Endothelial cell of umbilical vein (primary cell): Measurements from ENCODE around the gene NSDHL. TPM values are rescaled to one million over a fixed set of nuclear protein-coding genes. Genes with fewer than 3 reads are reported as not detected.

ENCODE experiments used
- BruUV-seq: library from RNA; stranded (reverse); fragments of 400-500 nt; replicated peaks from 2 replicates; lab custom pipeline; 2021; lab: Mats Ljungman, UMichigan
- CTCF ChIA-PET: fragments of 300-600, 350-600 bp; sonication (Branson Sonifier 250); formaldehyde crosslinking; loops from one replicate; lab custom pipeline; 2021; ENCODE audit warnings: antibody characterized with exemption, inconsistent platforms; lab: Charles Lee
- POLR2A ChIA-PET: fragments of 300-600, 350-600 bp; sonication (Branson Sonifier 250); formaldehyde crosslinking; loops from one replicate; lab custom pipeline; 2021; ENCODE audit warnings: antibody characterized with exemption, inconsistent platforms; lab: Charles Lee
- DNase-seq: peaks from one replicate; pipeline ENCODE4 v3.0.0-alpha.2; 2011; ENCODE audit warnings: low read depth, low spot score
- FAIRE-seq: peaks from 2 replicates; lab custom pipeline; 2011; peaks lifted over from hg19 to GRCh38; lab: Jason Lieb, UNC
- H2AFZ ChIP-seq: 2 replicates; pipeline ENCODE4 v1.6.0; 2012; ENCODE audit warnings: low read depth, low read length, control low read depth, inconsistent platforms
- H3K27ac ChIP-seq: 2 replicates; pipeline ENCODE4 v1.5.1; 2011; ENCODE audit warnings: low read depth, mild to moderate bottlenecking, control low read depth, low read length, moderate library complexity; ENCODE audit not compliant: insufficient read depth
- H3K27me3 ChIP-seq, 2 experiments: 2 replicates each; pipeline versions ENCODE4 v1.6.0 to v1.6.1; 2011; ENCODE audit warnings: low read length in 2 of 2, mixed read lengths in 1 of 2; ENCODE audit not compliant: control insufficient read depth in 2 of 2, insufficient read depth in 2 of 2
- H3K36me3 ChIP-seq, 2 experiments: 2 replicates in 1 of 2; 3 replicates in 1 of 2; pipeline ENCODE4 v1.5.1; 2011; ENCODE audit warnings: low read length in 2 of 2, mild to moderate bottlenecking in 1 of 2, moderate library complexity in 1 of 2; ENCODE audit not compliant: control insufficient read depth in 2 of 2, insufficient read depth in 2 of 2; ENCODE audit errors: extremely low read depth in 1 of 2
- H3K4me1 ChIP-seq: 3 replicates; pipeline ENCODE4 v1.5.1; 2011; ENCODE audit warnings: mild to moderate bottlenecking, low read length; ENCODE audit not compliant: control insufficient read depth, insufficient read depth; ENCODE audit errors: extremely low read depth
- H3K4me2 ChIP-seq: 2 replicates; pipeline ENCODE4 v1.6.1; 2011; ENCODE audit warnings: low read length, control low read depth, mixed read lengths; ENCODE audit not compliant: insufficient read depth
- H3K4me3 ChIP-seq, 3 experiments: fragments of 200-600 bp in 1 of 3; sonication (generic), shearing (Covaris generic) in 1 of 3; replicated peaks in 1 of 3; 2 replicates each; pipeline ENCODE4 v1.5.1; 2011 to 2016; ENCODE audit warnings: control low read depth in 3 of 3, low read length in 3 of 3, mild to moderate bottlenecking in 2 of 3, inconsistent platforms in 1 of 3, low read depth in 1 of 3, moderate library complexity in 1 of 3; ENCODE audit not compliant: insufficient read depth in 1 of 3
- H3K79me2 ChIP-seq: 2 replicates; pipeline ENCODE4 v1.6.0; 2012; ENCODE audit warnings: low read length, inconsistent platforms; ENCODE audit not compliant: control insufficient read depth, insufficient read depth
- H3K9ac ChIP-seq: replicated peaks from 2 replicates; pipeline ENCODE3; 2011; ENCODE audit warnings: low read length, control low read depth; ENCODE audit not compliant: insufficient read depth; ENCODE audit errors: extremely low read depth
- H3K9me1 ChIP-seq: replicated peaks from 3 replicates; pipeline ENCODE4 v1.6.0; 2011; ENCODE audit warnings: mild to moderate bottlenecking, low read length; ENCODE audit not compliant: control insufficient read depth, insufficient read depth; ENCODE audit errors: extremely low read depth
- H3K9me3 ChIP-seq: replicated peaks from 2 replicates; pipeline ENCODE4 v1.5.1; 2012; ENCODE audit warnings: low read length, inconsistent platforms; ENCODE audit not compliant: control insufficient read depth, insufficient read depth
- H4K20me1 ChIP-seq: replicated peaks from 2 replicates; pipeline ENCODE3; 2011; ENCODE audit warnings: mild to moderate bottlenecking, low read length; ENCODE audit not compliant: control insufficient read depth, insufficient read depth; ENCODE audit errors: extremely low read depth
- CTCF ChIP-seq, 2 donors: IDR thresholded peaks; 1 replicate in 1 of 2; 2 replicates in 1 of 2; pipeline ENCODE4 v1.5.1; 2011; ENCODE audit warnings: low read length in 2 of 2, mild to moderate bottlenecking in 2 of 2, moderate library complexity in 2 of 2, control low read depth in 1 of 2, inconsistent platforms in 1 of 2, low read depth in 1 of 2; ENCODE audit not compliant: insufficient read depth in 1 of 2; ENCODE audit errors: extremely low read depth in 1 of 2
- EZH2 ChIP-seq: IDR thresholded peaks from 2 replicates; pipeline ENCODE4 v1.6.1; 2012; ENCODE audit warnings: borderline replicate concordance, low read depth, mild to moderate bottlenecking, moderate library complexity, low read length, inconsistent platforms; ENCODE audit not compliant: severe bottlenecking
- FOS ChIP-seq: IDR thresholded peaks from 2 replicates; pipeline ENCODE4 v1.6.1; 2011; ENCODE audit warnings: mild to moderate bottlenecking, low read length, moderate library complexity, borderline replicate concordance; ENCODE audit not compliant: insufficient read depth
- GATA2 ChIP-seq: IDR thresholded peaks from 2 replicates; pipeline ENCODE4 v1.7.0; 2011; ENCODE audit warnings: low read depth, mild to moderate bottlenecking, moderate library complexity, mixed read lengths, low read length; ENCODE audit not compliant: insufficient read length, insufficient read depth
- JUN ChIP-seq: IDR thresholded peaks from 2 replicates; pipeline ENCODE4 v1.6.1; 2011; ENCODE audit warnings: borderline replicate concordance, low read depth; ENCODE audit not compliant: insufficient read length, insufficient read depth
- MAX ChIP-seq: IDR thresholded peaks from 2 replicates; pipeline ENCODE4 v1.6.1; 2011; ENCODE audit not compliant: insufficient read depth, insufficient read length
- MYC ChIP-seq: IDR thresholded peaks from one replicate; pipeline ENCODE4 v1.6.1; 2011; ENCODE audit warnings: mild to moderate bottlenecking, low read depth, low read length
- POLR2A ChIP-seq: IDR thresholded peaks from 2 replicates; pipeline ENCODE4 v1.6.1; 2012; ENCODE audit warnings: low read depth, mild to moderate bottlenecking, control low read depth, low read length
- POLR2AphosphoS5 ChIP-seq: IDR thresholded peaks from 2 replicates; pipeline ENCODE4 v1.6.1; 2012; ENCODE audit warnings: low read depth, mild to moderate bottlenecking, control low read depth, low read length, moderate library complexity; ENCODE audit not compliant: insufficient read depth
- dilution Hi-C: fragments of 300-500 bp; cut with MboI; formaldehyde crosslinking; loops from one replicate; pipeline ENCODE4 v1.15.0; 2019; ENCODE audit warnings: low sequenced_read_pairs; ENCODE audit not compliant: extremely low pct_ligation_motif_present
- intact Hi-C: fragments of 100-400 bp; cut with micrococcal nuclease; formaldehyde crosslinking; loops from one replicate; pipeline ENCODE4 v1.10.0; 2022
- polyA plus RNA-seq, 4 experiments: library from polyadenylated mRNA; depleted of rRNA in 3 of 4; stranded (reverse) in 3 of 4; unstranded in 1 of 4; fragments of >200 nt; gene quantifications; 2 replicates each; pipeline versions ENCODE4 v1.2.1 to v1.2.3, GENCODE V29; 2011 to 2012; ENCODE audit warnings: missing spikeins in 1 of 4
- total RNA-seq: library from RNA; stranded (reverse); gene quantifications from 2 replicates; pipeline ENCODE4 v1.2.3, GENCODE V29; 2021

Gene NSDHL
- total and polyA plus RNA-seq, 2 donors (not counting 3 experiments of a cell fraction or from before 2014, with no cell fraction given): 40.0 to 43.7 TPM

GRCh38 chrX:152871260-152871659, 40.4 kb downstream of the NSDHL start:
- BruUV-seq: no TSS peak
- Histone ChIP-seq H3K9me1 (no peaks in the 10 kb centered on the region), H4K20me1 (no peaks in the 10 kb centered on the region), H3K4me3 (no peak overlapping the region), H2AFZ (no peak overlapping the region), H3K79me2 (no peaks in the 10 kb centered on the region), H3K9ac (no peak overlapping the region), H3K27ac (no peak overlapping the region), H3K36me3 (peaks cover 0 to 12% of the 10 kb centered on the region in 2 experiments), H3K4me2 (no peak overlapping the region), H3K9me3 (no peaks in the 10 kb centered on the region), H3K4me1 (no peaks in the 10 kb centered on the region), H3K27me3 (no peaks in the 10 kb centered on the region)
- POLR2A ChIA-PET: no interaction called here
- dilution Hi-C loops (no loop called here), intact Hi-C loops (no loop called here)
- FAIRE-seq: no peak
- CTCF ChIA-PET: no interaction called here
- TF ChIP-seq JUN (no peak), EZH2 (no peak), POLR2AphosphoS5 (no peak), FOS (no peak), GATA2 (no peak), MAX (no peak), POLR2A (no peak)
- no peak for DNase-seq

DNA sequence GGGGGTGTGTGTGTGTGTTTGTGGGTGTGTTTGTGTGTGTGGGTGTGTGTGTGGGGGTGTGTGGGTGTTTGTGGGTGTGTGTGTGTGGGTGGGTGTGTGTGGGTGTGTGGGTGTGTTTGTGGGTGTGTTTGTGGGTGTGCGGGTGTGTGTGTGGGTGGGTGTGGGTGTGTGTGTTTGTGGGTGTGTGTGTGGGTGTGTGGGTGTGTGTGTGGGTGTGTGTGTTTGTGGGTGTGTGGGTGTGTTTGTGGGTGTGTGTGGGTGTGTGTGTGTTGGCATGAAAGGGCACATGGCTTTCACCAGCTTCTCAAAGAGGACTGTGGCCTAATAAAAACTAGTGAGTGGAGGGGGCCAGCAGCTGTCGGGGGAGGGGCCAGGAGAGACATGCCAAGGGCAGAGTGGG, 41.7 kb downstream of the NSDHL start:
- H3K27me3 ChIP-seq: no peaks in the 10 kb centered on the region
- H3K36me3 ChIP-seq: peaks cover 0 to 10% of the 10 kb centered on the region in 2 experiments
- dilution Hi-C loops: no loop called here
- no peaks in the 10 kb centered on the region for H3K9me1 ChIP-seq
- H4K20me1 ChIP-seq: no peaks in the 10 kb centered on the region
- H2AFZ ChIP-seq: no peak overlapping the region
- H3K4me3 ChIP-seq: no peak overlapping the region
- ChIA-PET POLR2A (interaction anchor here (0.7 kb wide), 1 partner anchor 882 kb away, joined by 3 read pairs; no protein-coding TSS in a partner anchor), CTCF (no interaction called here)
- no peak overlapping the region for H3K27ac ChIP-seq
- H3K4me1 ChIP-seq: no peaks in the 10 kb centered on the region
- no peaks in the 10 kb centered on the region for H3K9me3 ChIP-seq
- H3K9ac ChIP-seq: no peak overlapping the region
- DNase-seq (no peak), FAIRE-seq (no peak)
- intact Hi-C loops: no loop called here
- no peak overlapping the region for H3K4me2 ChIP-seq
- no peaks in the 10 kb centered on the region for H3K79me2 ChIP-seq
- no TSS peak for BruUV-seq
- no peak for TF ChIP-seq MAX
- TF ChIP-seq FOS: no peak
- TF ChIP-seq POLR2AphosphoS5: no peak
- no peak for TF ChIP-seq CTCF (IDR thresholded peaks at IDR 0.05; ENCODE audit: extremely low read depth in 1 of 2, insufficient read depth in 1 of 2, low read depth in 1 of 2, low read length in 2 of 2)
- TF ChIP-seq JUN: no peak
- no peak for TF ChIP-seq GATA2
- no peak for TF ChIP-seq MYC
- no peak for TF ChIP-seq POLR2A
- TF ChIP-seq EZH2: no peak
